Activated CD4-positive, alpha-beta T cell treated with anti-CD3 and anti-CD28 coated beads, Interleukin-2, amount 10 ng/mL, durations not matched to agents 7 days and 5 days (primary cell): ENCODE data around the gene SHMT2. TPM values are rescaled to one million over a fixed set of nuclear protein-coding genes. Genes with fewer than 3 reads are reported as not detected.

Experiments
- CTCF ChIA-PET: fragments of 350-600 bp; sonication (Branson Sonifier 250); formaldehyde crosslinking; loops from one replicate; lab custom pipeline; 2021; ENCODE audit warnings: antibody characterized with exemption; lab: Charles Lee
- POLR2A ChIA-PET: fragments of 350-600 bp; sonication (Branson Sonifier 250); formaldehyde crosslinking; loops from one replicate; lab custom pipeline; 2021; ENCODE audit warnings: antibody characterized with exemption; lab: Charles Lee
- DNase-seq: peaks from one replicate; pipeline ENCODE4 v3.0.0-alpha.2; 2020
- H3K27ac Mint-ChIP-seq: one replicate; pipeline ENCODE4 v1.8.0; 2021; ENCODE audit warnings: mild to moderate bottlenecking, moderate library complexity, mixed read lengths
- H3K27me3 Mint-ChIP-seq: one replicate; pipeline ENCODE4 v1.8.0; 2021; ENCODE audit warnings: mixed read lengths
- H3K36me3 Mint-ChIP-seq: one replicate; pipeline ENCODE4 v1.8.0; 2021; ENCODE audit warnings: low read depth, mixed read lengths
- H3K4me1 Mint-ChIP-seq: one replicate; pipeline ENCODE4 v1.8.0; 2021; ENCODE audit warnings: mixed read lengths
- H3K4me3 Mint-ChIP-seq: one replicate; pipeline ENCODE4 v1.8.0; 2021; ENCODE audit warnings: mild to moderate bottlenecking, moderate library complexity, mixed read lengths
- H3K9me3 Mint-ChIP-seq: one replicate; pipeline ENCODE4 v1.8.0; 2021; ENCODE audit warnings: mixed read lengths
- total RNA-seq, 2 experiments: library from RNA; stranded (reverse); gene quantifications; one replicate each; pipeline ENCODE4 v1.2.3, GENCODE V29; 2021

Gene SHMT2
- total RNA-seq, 2 experiments from 2014 or later = 137 to 141 TPM

- no peak for DNase-seq
- Mint-ChIP-seq H3K4me1 (no peaks in the 10 kb centered on the region), H3K27me3 (no peaks in the 10 kb centered on the region), H3K4me3 (no peak overlapping the region), H3K9me3 (no peaks in the 10 kb centered on the region), H3K36me3 (peaks cover 15% of the 10 kb centered on the region), H3K27ac (no peak overlapping the region)
- CTCF ChIA-PET = no interaction called here
- POLR2A ChIA-PET = no interaction called here
These were observed 26.4 kb downstream of the SHMT2 start for GRCh38 chr12:57255916-57256315.

GRCh38 chr12:57258977-57259970 is 29.8 kb downstream of the SHMT2 start:
- Mint-ChIP-seq H3K4me1 (peaks cover 6% of the 10 kb centered on the region), H3K36me3 (peaks cover 23% of the 10 kb centered on the region), H3K4me3 (no peak overlapping the region), H3K27me3 (no peaks in the 10 kb centered on the region), H3K27ac (no peak overlapping the region), H3K9me3 (no peaks in the 10 kb centered on the region)
- ChIA-PET POLR2A (no interaction called here), CTCF (interaction anchor here (0.9 to 2.3 kb wide), 3 partner anchors 8 to 20 kb away, joined by 3 to 13 read pairs (median 5); partner anchors contain the start of gene STAC3)
- DNase-seq = no peak

- Mint-ChIP-seq H3K36me3 (peaks cover 25% of the 10 kb centered on the region), H3K27ac (no peak overlapping the region), H3K9me3 (no peaks in the 10 kb centered on the region), H3K27me3 (no peaks in the 10 kb centered on the region), H3K4me1 (peaks cover 6% of the 10 kb centered on the region), H3K4me3 (no peak overlapping the region)
- DNase-seq = no peak
- POLR2A ChIA-PET = no interaction called here
- CTCF ChIA-PET = interaction anchor here (0.9 to 2.3 kb wide), 3 partner anchors 9 to 199 kb away, joined by 3 to 13 read pairs (median 6); partner anchors contain the start of gene STAC3
These were observed 30.9 kb downstream of the SHMT2 start for GRCh38 chr12:57260366-57260765.

- no peaks in the 10 kb centered on the region for H3K9me3 Mint-ChIP-seq
- H3K36me3 Mint-ChIP-seq = peaks cover 25% of the 10 kb centered on the region
- H3K4me3 Mint-ChIP-seq = no peak overlapping the region
- CTCF ChIA-PET = interaction anchor here (0.6 to 2.3 kb wide), 8 partner anchors 9 to 197 kb away, joined by 3 to 13 read pairs (median 4); partner anchors contain the start of genes INHBE and STAC3
- DNase-seq = no peak
- no peak overlapping the region for H3K27ac Mint-ChIP-seq
- H3K27me3 Mint-ChIP-seq = no peaks in the 10 kb centered on the region
- POLR2A ChIA-PET = no interaction called here
- H3K4me1 Mint-ChIP-seq = peaks cover 6% of the 10 kb centered on the region
These were observed 31.9 kb downstream of the SHMT2 start for GRCh38 chr12:57261428-57261865.

GRCh38 chr12:57262126-57262822 is 32.8 kb downstream of the SHMT2 start:
- H3K27me3 Mint-ChIP-seq = no peaks in the 10 kb centered on the region
- H3K27ac Mint-ChIP-seq = no peak overlapping the region
- ChIA-PET CTCF (interaction anchor here (0.6 to 2.4 kb wide), 7 partner anchors 19 to 197 kb away, joined by 3 to 13 read pairs (median 5); partner anchors contain the start of gene INHBE), POLR2A (interaction anchor here (0.8 kb wide), 1 partner anchor 487 kb away, joined by 6 read pairs; no protein-coding TSS in a partner anchor)
- no peak for DNase-seq
- H3K4me1 Mint-ChIP-seq = peaks cover 6% of the 10 kb centered on the region
- no peak overlapping the region for H3K4me3 Mint-ChIP-seq
- peaks cover 29% of the 10 kb centered on the region for H3K36me3 Mint-ChIP-seq
- no peaks in the 10 kb centered on the region for H3K9me3 Mint-ChIP-seq

GRCh38 chr12:57263096-57263495 is 33.6 kb downstream of the SHMT2 start:
- no peak for DNase-seq
- POLR2A ChIA-PET = interaction anchor here (0.8 kb wide), 1 partner anchor 486 kb away, joined by 6 read pairs; no protein-coding TSS in a partner anchor
- Mint-ChIP-seq H3K27ac (peak overlapping the region; percentile 66), H3K9me3 (no peaks in the 10 kb centered on the region), H3K4me3 (no peak overlapping the region), H3K36me3 (peaks cover 34% of the 10 kb centered on the region), H3K4me1 (peaks cover 6% of the 10 kb centered on the region), H3K27me3 (no peaks in the 10 kb centered on the region)
- CTCF ChIA-PET = interaction anchor here (0.7 to 2.4 kb wide), 4 partner anchors 19 to 189 kb away, joined by 3 to 11 read pairs (median 4); no protein-coding TSS in a partner anchor

GRCh38 chr12:57266681-57267080 is 37.2 kb downstream of the SHMT2 start:
- Mint-ChIP-seq H3K36me3 (peaks cover 45% of the 10 kb centered on the region), H3K4me3 (no peak overlapping the region), H3K4me1 (peaks cover 6% of the 10 kb centered on the region), H3K27ac (no peak overlapping the region), H3K27me3 (no peaks in the 10 kb centered on the region), H3K9me3 (no peaks in the 10 kb centered on the region)
- no peak for DNase-seq
- CTCF ChIA-PET = interaction anchor here (1.0 to 1.8 kb wide), 3 partner anchors 19 to 186 kb away, joined by 3 to 4 read pairs (median 3); no protein-coding TSS in a partner anchor
- POLR2A ChIA-PET = no interaction called here

- DNase-seq = no peak
- H3K4me3 Mint-ChIP-seq = no peak overlapping the region
- POLR2A ChIA-PET = interaction anchor here (0.6 kb wide), 1 partner anchor 44 kb away, joined by 4 read pairs; no protein-coding TSS in a partner anchor
- H3K27ac Mint-ChIP-seq = no peak overlapping the region
- no peaks in the 10 kb centered on the region for H3K27me3 Mint-ChIP-seq
- H3K4me1 Mint-ChIP-seq = peaks cover 3% of the 10 kb centered on the region
- no peaks in the 10 kb centered on the region for H3K9me3 Mint-ChIP-seq
- peaks cover 43% of the 10 kb centered on the region for H3K36me3 Mint-ChIP-seq
- CTCF ChIA-PET = interaction anchor here (0.6 to 1.0 kb wide), 2 partner anchors 9 to 191 kb away, joined by 3 read pairs; partner anchors contain the start of gene GLI1
These were observed 38.8 kb downstream of the SHMT2 start for GRCh38 chr12:57268264-57268663.

GRCh38 chr12:57270966-57271470 is 41.5 kb downstream of the SHMT2 start:
- Mint-ChIP-seq H3K4me3 (no peak overlapping the region), H3K9me3 (no peaks in the 10 kb centered on the region), H3K4me1 (peaks cover 5% of the 10 kb centered on the region), H3K27me3 (no peaks in the 10 kb centered on the region), H3K36me3 (peaks cover 56% of the 10 kb centered on the region), H3K27ac (peak overlapping the region; percentile 67)
- POLR2A ChIA-PET = no interaction called here
- CTCF ChIA-PET = interaction anchor here (1.2 to 2.2 kb wide), 2 partner anchors 31 to 188 kb away, joined by 3 to 7 read pairs; no protein-coding TSS in a partner anchor
- no peak for DNase-seq

- Mint-ChIP-seq H3K27me3 (no peaks in the 10 kb centered on the region), H3K4me3 (no peak overlapping the region), H3K27ac (no peak overlapping the region), H3K36me3 (peaks cover 53% of the 10 kb centered on the region), H3K9me3 (no peaks in the 10 kb centered on the region), H3K4me1 (peaks cover 5% of the 10 kb centered on the region)
- no peak for DNase-seq
- POLR2A ChIA-PET = no interaction called here
- CTCF ChIA-PET = interaction anchor here (0.8 to 1.0 kb wide), 2 partner anchors 8 to 60 kb away, joined by 3 to 4 read pairs; no protein-coding TSS in a partner anchor
These were observed 43.0 kb downstream of the SHMT2 start for GRCh38 chr12:57272337-57273151.

- peaks cover 56% of the 10 kb centered on the region for H3K36me3 Mint-ChIP-seq
- no peaks in the 10 kb centered on the region for H3K27me3 Mint-ChIP-seq
- ChIA-PET CTCF (interaction anchor here (1.0 kb wide), 1 partner anchor 61 kb away, joined by 3 read pairs; no protein-coding TSS in a partner anchor), POLR2A (no interaction called here)
- H3K27ac Mint-ChIP-seq = no peak overlapping the region
- no peak overlapping the region for H3K4me3 Mint-ChIP-seq
- no peak for DNase-seq
- H3K4me1 Mint-ChIP-seq = peaks cover 5% of the 10 kb centered on the region
- no peaks in the 10 kb centered on the region for H3K9me3 Mint-ChIP-seq
These were observed 44.0 kb downstream of the SHMT2 start for GRCh38 chr12:57273516-57273915.
